Prostate gland (tissue), 2 donors: ENCODE results near the gene ZSCAN16.

ENCODE experiments used
- POLR2A ChIP-seq: fragments of 450-650 bp; IDR thresholded peaks from one replicate; pipeline ENCODE4 v1.6.1; 2016; ENCODE audit warnings: antibody characterized with exemption, mild to moderate bottlenecking
- POLR2AphosphoS5 ChIP-seq: sonication (generic); formaldehyde crosslinking; IDR thresholded peaks from one replicate; pipeline ENCODE4 v1.6.1; 2017; ENCODE audit warnings: antibody characterized with exemption
- TF ChIP-seq, protein P1 (sequence below), 4 experiments: fragments of 200-600 bp in 2 of 4; fragments of 450-650 bp in 2 of 4; sonication (generic) in 2 of 4; IDR thresholded peaks; 1 replicate in 3 of 4; 2 replicates in 1 of 4; pipeline ENCODE4 v1.5.1; 2016 to 2019; ENCODE audit warnings: antibody characterized with exemption in 4 of 4, mild to moderate bottlenecking in 2 of 4, moderate library complexity in 2 of 4

- TF ChIP-seq POLR2A (no peak), POLR2AphosphoS5 (no peak)
- TF ChIP-seq, protein P1, sequence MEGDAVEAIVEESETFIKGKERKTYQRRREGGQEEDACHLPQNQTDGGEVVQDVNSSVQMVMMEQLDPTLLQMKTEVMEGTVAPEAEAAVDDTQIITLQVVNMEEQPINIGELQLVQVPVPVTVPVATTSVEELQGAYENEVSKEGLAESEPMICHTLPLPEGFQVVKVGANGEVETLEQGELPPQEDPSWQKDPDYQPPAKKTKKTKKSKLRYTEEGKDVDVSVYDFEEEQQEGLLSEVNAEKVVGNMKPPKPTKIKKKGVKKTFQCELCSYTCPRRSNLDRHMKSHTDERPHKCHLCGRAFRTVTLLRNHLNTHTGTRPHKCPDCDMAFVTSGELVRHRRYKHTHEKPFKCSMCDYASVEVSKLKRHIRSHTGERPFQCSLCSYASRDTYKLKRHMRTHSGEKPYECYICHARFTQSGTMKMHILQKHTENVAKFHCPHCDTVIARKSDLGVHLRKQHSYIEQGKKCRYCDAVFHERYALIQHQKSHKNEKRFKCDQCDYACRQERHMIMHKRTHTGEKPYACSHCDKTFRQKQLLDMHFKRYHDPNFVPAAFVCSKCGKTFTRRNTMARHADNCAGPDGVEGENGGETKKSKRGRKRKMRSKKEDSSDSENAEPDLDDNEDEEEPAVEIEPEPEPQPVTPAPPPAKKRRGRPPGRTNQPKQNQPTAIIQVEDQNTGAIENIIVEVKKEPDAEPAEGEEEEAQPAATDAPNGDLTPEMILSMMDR (IDR thresholded peaks at IDR 0.05): no peak
Observed at GRCh38 chr6:28111964-28112363, 12.4 kb upstream of the ZSCAN16 start.
